ENCODE measurements around the gene ACTN4. TPM values are rescaled to one million over a fixed set of nuclear protein-coding genes. Genes with fewer than 3 reads are reported as not detected.
A peak's percentile ranks its signal among the peaks of the same experiment; 100 is the strongest.

Gene ACTN4
- total and polyA plus RNA-seq, 2 of the 4 experiments (the other 2 are of a cell fraction): 541 to 659 TPM

DNA sequence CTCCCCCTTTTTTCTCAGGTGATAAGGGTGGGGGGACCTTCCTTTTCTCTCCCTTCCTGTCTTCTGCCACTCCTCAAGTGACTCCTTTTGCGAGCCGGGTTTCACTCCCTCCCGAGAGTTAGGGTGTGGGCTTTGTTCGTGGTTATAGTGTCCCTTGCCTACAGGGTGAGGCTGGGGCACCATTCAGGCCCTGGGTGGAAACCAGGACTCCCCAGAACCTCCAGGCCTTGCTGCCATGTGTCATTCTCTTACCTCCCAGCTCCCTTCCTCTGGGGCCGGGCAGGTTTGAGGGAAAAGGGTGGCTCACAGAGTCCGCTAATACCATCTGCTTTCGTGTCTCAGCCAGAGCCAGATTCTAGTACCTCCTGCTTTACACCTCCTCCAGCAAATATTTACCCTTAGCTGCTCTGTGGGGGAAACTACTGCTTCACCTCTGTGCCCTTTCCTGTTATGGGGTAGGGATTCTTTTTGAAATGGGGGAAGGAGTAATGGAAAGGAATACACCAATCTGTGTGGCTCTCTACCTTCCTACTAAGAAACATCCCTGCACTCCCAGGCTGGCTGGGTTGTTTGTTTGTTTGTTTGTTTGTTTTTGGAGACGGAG, 2.8 kb downstream of the ACTN4 start (continued):
- no peak for TF ChIP-seq RFX5 (IDR thresholded peaks at IDR 0.05; ENCODE audit: low read depth, low read length)

DNA sequence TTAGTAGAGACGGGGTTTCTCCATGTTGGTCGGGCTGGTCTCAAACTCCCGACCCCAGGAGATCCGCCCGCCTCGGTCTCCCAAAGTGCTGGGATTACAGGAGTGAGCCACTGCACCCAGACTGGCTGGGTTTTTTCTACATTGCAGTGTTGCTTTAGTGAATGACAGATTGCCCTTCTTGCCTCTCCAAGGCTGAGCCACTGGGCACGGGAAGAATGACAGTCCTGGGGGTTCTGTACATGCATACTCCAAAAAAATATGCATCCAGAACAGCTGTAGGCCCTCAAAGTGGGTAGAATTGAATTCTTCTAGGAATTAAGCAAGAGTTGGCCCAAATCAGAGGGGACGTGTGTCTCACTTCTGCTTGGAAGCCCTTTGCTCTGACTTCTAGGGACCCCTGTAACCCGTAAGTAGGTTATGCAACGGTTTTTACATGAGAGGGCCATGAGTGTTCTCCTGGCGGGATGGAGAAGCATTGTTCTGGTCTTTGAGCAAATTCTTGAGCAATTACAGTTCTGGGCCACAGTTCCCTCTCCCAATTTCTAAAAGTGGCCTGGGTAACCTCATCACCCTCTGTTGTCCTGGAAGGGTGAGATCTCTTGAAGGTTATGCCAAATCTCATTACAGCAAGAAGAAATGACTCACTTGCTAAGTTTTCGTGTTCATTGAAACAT, 3.6 kb downstream of the ACTN4 start:
- Histone ChIP-seq H2BK20ac (ENCODE audit: low read depth, low read length) (peak overlapping the region; percentile 70; the same call in 1 of the 2 replicates), H3K27ac (ENCODE audit: insufficient read depth, low read length) (peak overlapping the region; percentile 91; the same call in 1 of the 2 replicates), H3K56ac (ENCODE audit: extremely low read depth, insufficient read depth, low read length) (peak overlapping the region; percentile 49), H3K4me3 (ENCODE audit: insufficient read depth, low read depth, low read length) (no peak overlapping the region), H3K9ac (ENCODE audit: low read depth, low read length) (no peak overlapping the region; the same call in 1 of the 2 replicates), H2AFZ (replicated peaks; ENCODE audit: low read length, poor library complexity) (peak overlapping the region; percentile 15), H4K91ac (ENCODE audit: insufficient read depth, low read depth, low read length) (peak overlapping the region; percentile 23; the same call in 1 of the 2 replicates), H4K8ac (ENCODE audit: low read depth in 2 of 2, low read length in 2 of 2) (peak overlapping the region in 1 of 2 experiments; percentile 48; a peak in 1 of 4 replicates), H3K4me2 (ENCODE audit: low read depth, low read length) (peak overlapping the region; percentile 28), H2AK9ac (replicated peaks; ENCODE audit: low read depth, low read length, poor library complexity) (peak overlapping the region; percentile 76), H2BK5ac (ENCODE audit: low read depth, low read length, poor library complexity, severe bottlenecking) (peak overlapping the region; percentile 93), H2AK5ac (ENCODE audit: low read depth, low read length) (peak overlapping the region; percentile 46), H2BK15ac (ENCODE audit: low read depth, low read length) (peak overlapping the region; percentile 10; the same call in 1 of the 3 replicates), H3K23ac (ENCODE audit: low read depth, low read length) (peak overlapping the region; percentile 93), H3K9me1 (ENCODE audit: insufficient read depth, low read length) (peaks cover 18% of the 10 kb centered on the region), H3K18ac (ENCODE audit: low read depth, low read length) (no peak overlapping the region; the same call in 1 of the 2 replicates), H3K4ac (ENCODE audit: low read depth, low read length) (peak overlapping the region; percentile 79), H4K20me1 (ENCODE audit: insufficient read depth, low read length) (peaks cover 72% of the 10 kb centered on the region), H3K27me3 (ENCODE audit: control insufficient read depth, insufficient read depth, low read length) (no peaks in the 10 kb centered on the region), H3K79me1 (ENCODE audit: low read depth in 1 of 2, low read length in 2 of 2) (peaks cover 0 to 33% of the 10 kb centered on the region in 2 experiments; a peak in 2 of 4 replicates), H3K4me1 (ENCODE audit: control insufficient read depth, insufficient read depth, low read length) (peaks cover 38% of the 10 kb centered on the region), H4K5ac (ENCODE audit: low read depth, low read length) (0 out of 2 replicates have a peak overlapping the region, but pooled peaks have one; percentile 15), H3K9me3 (ENCODE audit: control insufficient read depth, insufficient read depth, low read length) (no peaks in the 10 kb centered on the region), H3K36me3 (ENCODE audit: control insufficient read depth, insufficient read depth, low read length) (peaks cover 2% of the 10 kb centered on the region; the same call in 1 of the 2 replicates), H2BK120ac (ENCODE audit: low read depth, low read length) (peak overlapping the region; percentile 71; the same call in 1 of the 2 replicates), H3K14ac (replicated peaks; ENCODE audit: low read depth, low read length) (peak overlapping the region; percentile 74)
- intact Hi-C loops (cut with micrococcal nuclease): loop anchor here (5.0 kb wide), 1 partner anchor 36 kb away; no protein-coding TSS in a partner anchor
- TF ChIP-seq CEBPB (IDR thresholded peaks at IDR 0.05; ENCODE audit: low read depth, low read length) (peak; percentile 82), BHLHE40 (IDR thresholded peaks at IDR 0.05; ENCODE audit: low read depth, low read length) (no peak)
- ChIA-PET POLR2A (ENCODE audit: unreplicated experiment) (no interaction called here), CTCF (no interaction called here)
- in situ Hi-C loops (cut with MboI; ENCODE audit: low sequenced_read_pairs): no loop called here
- BruUV-seq (replicated peaks): no TSS peak
- ATAC-seq (ENCODE audit: low read depth) (no peak), DNase-seq (peak; percentile 60)
- dilution Hi-C loops (cut with HindIII; ENCODE audit: low sequenced_read_pairs, unreplicated experiment): no loop called here
- 80% methylated on average over 5 of the region's 12 CpGs; no CpG with 5 or more reads in 1 of the 2 experiments for WGBS, 2 experiments (ENCODE audit: extremely low coverage in 2 of 2, insufficient read length in 1 of 2)

Measured in IMR-90 (cell line).